CD4-positive, alpha-beta T cell (primary cell): ENCODE results near the gene NPY2R. TPM values are rescaled to one million over a fixed set of nuclear protein-coding genes. Genes with fewer than 3 reads are reported as not detected.

ENCODE experiments used
- ATAC-seq: fragments of 200-7000 bp; cut with Tn5 transposase; one replicate; pipeline ENCODE4 v1.10.0; 2022; ENCODE audit warnings: mild to moderate bottlenecking; ENCODE audit not compliant: poor library complexity
- CTCF ChIA-PET: fragments of 350-600 bp; sonication (Branson Sonifier 250); formaldehyde crosslinking; loops from one replicate; lab custom pipeline; 2021; ENCODE audit warnings: antibody characterized with exemption, inconsistent platforms; lab: Charles Lee
- POLR2A ChIA-PET: fragments of 350-600 bp; sonication (Branson Sonifier 250); formaldehyde crosslinking; loops from one replicate; lab custom pipeline; 2021; ENCODE audit warnings: antibody characterized with exemption, inconsistent platforms; lab: Charles Lee
- DNase-seq, 14 experiments: peaks; one replicate each; pipeline ENCODE4 v3.0.0-alpha.2; 2013 to 2020; ENCODE audit warnings: mixed read lengths in 2 of 14
- H3K27ac ChIP-seq, 2 donors: one replicate each; pipeline versions ENCODE4 v1.5.1 to v1.7.0; 2013; ENCODE audit warnings: low read length in 2 of 2, low read depth in 1 of 2, mild to moderate bottlenecking in 1 of 2
- H3K27me3 ChIP-seq, 2 experiments: 1 replicate in 1 of 2; 2 replicates in 1 of 2; pipeline versions ENCODE4 v1.6.1 to v1.7.0; 2013; ENCODE audit warnings: low read length in 2 of 2, control low read depth in 1 of 2, mild to moderate bottlenecking in 1 of 2, moderate library complexity in 1 of 2; ENCODE audit not compliant: insufficient read depth in 2 of 2, control insufficient read depth in 1 of 2
- H3K36me3 ChIP-seq: one replicate; pipeline ENCODE4 v1.6.1; 2013; ENCODE audit warnings: low read length, control low read depth; ENCODE audit not compliant: insufficient read depth
- H3K4me1 ChIP-seq: one replicate; pipeline ENCODE4 v1.6.1; 2013; ENCODE audit warnings: low read length, control low read depth; ENCODE audit not compliant: insufficient read depth
- H3K4me3 ChIP-seq: one replicate; pipeline ENCODE4 v1.5.1; 2013; ENCODE audit warnings: mild to moderate bottlenecking, low read length, moderate library complexity
- H3K9me3 ChIP-seq, 2 experiments: 1 replicate in 1 of 2; 2 replicates in 1 of 2; pipeline versions ENCODE4 v1.6.1 to v1.7.0; 2013; ENCODE audit warnings: low read length in 2 of 2, mild to moderate bottlenecking in 2 of 2, control low read depth in 1 of 2, moderate library complexity in 1 of 2; ENCODE audit not compliant: control insufficient read depth in 1 of 2, insufficient read depth in 1 of 2
- H3K27ac Mint-ChIP-seq: one replicate; pipeline ENCODE4 v1.8.0; 2020; ENCODE audit warnings: mixed read lengths
- H3K27me3 Mint-ChIP-seq: one replicate; pipeline ENCODE4 v1.8.0; 2021; ENCODE audit warnings: mixed read lengths
- H3K36me3 Mint-ChIP-seq: one replicate; pipeline ENCODE4 v1.8.0; 2021; ENCODE audit warnings: low read depth, mixed read lengths
- H3K4me1 Mint-ChIP-seq: one replicate; pipeline ENCODE4 v1.8.0; 2021; ENCODE audit warnings: low read depth, mixed read lengths
- H3K4me3 Mint-ChIP-seq: one replicate; pipeline ENCODE4 v1.8.0; 2020; ENCODE audit warnings: mild to moderate bottlenecking, mixed read lengths
- H3K9me3 Mint-ChIP-seq: one replicate; pipeline ENCODE4 v1.8.0; 2020; ENCODE audit warnings: mixed read lengths
- intact Hi-C, 2 experiments: fragments of 100-400 bp; cut with DNase I in 1 of 2; cut with micrococcal nuclease in 1 of 2; formaldehyde crosslinking; loops; one replicate each; pipeline versions ENCODE4 v1.15.1 to v1.9.0; 2023 to 2025; cut with DNase I, micrococcal nuclease
- total RNA-seq, 174 experiments: library from RNA in 2 of 174; stranded (reverse) in 2 of 174; gene quantifications; one replicate each; pipeline ENCODE4 v1.2.3 and lab custom pipeline; 2021 to 2026
- TF ChIP-seq, protein P1 (sequence below): fragments of 200-600 bp; IDR thresholded peaks from one replicate; pipeline ENCODE4 v1.8.0; 2022; ENCODE audit warnings: antibody characterized with exemption, mild to moderate bottlenecking

The NPY2R gene
- total RNA-seq, 2 experiments from 2014 or later = not detected

GRCh38 chr4:155190099-155190498 is 18.3 kb upstream of the NPY2R start:
- no peak overlapping the region for H3K4me3 Mint-ChIP-seq
- TF ChIP-seq, protein P1, sequence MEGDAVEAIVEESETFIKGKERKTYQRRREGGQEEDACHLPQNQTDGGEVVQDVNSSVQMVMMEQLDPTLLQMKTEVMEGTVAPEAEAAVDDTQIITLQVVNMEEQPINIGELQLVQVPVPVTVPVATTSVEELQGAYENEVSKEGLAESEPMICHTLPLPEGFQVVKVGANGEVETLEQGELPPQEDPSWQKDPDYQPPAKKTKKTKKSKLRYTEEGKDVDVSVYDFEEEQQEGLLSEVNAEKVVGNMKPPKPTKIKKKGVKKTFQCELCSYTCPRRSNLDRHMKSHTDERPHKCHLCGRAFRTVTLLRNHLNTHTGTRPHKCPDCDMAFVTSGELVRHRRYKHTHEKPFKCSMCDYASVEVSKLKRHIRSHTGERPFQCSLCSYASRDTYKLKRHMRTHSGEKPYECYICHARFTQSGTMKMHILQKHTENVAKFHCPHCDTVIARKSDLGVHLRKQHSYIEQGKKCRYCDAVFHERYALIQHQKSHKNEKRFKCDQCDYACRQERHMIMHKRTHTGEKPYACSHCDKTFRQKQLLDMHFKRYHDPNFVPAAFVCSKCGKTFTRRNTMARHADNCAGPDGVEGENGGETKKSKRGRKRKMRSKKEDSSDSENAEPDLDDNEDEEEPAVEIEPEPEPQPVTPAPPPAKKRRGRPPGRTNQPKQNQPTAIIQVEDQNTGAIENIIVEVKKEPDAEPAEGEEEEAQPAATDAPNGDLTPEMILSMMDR = no peak
- Histone ChIP-seq H3K9me3 (no peaks in the 10 kb centered on the region), H3K36me3 (no peaks in the 10 kb centered on the region), H3K27me3 (no peaks in the 10 kb centered on the region), H3K4me1 (no peaks in the 10 kb centered on the region), H3K4me3 (no peak overlapping the region), H3K27ac (no peak overlapping the region)
- DNase-seq (no peak), ATAC-seq (no peak)
- ChIA-PET CTCF (no interaction called here), POLR2A (no interaction called here)
- H3K36me3 Mint-ChIP-seq = no peaks in the 10 kb centered on the region
- intact Hi-C loops = no loop called here
- H3K27me3 Mint-ChIP-seq = no peaks in the 10 kb centered on the region
- H3K9me3 Mint-ChIP-seq = no peaks in the 10 kb centered on the region
- no peak overlapping the region for H3K27ac Mint-ChIP-seq
- no peaks in the 10 kb centered on the region for H3K4me1 Mint-ChIP-seq

DNA sequence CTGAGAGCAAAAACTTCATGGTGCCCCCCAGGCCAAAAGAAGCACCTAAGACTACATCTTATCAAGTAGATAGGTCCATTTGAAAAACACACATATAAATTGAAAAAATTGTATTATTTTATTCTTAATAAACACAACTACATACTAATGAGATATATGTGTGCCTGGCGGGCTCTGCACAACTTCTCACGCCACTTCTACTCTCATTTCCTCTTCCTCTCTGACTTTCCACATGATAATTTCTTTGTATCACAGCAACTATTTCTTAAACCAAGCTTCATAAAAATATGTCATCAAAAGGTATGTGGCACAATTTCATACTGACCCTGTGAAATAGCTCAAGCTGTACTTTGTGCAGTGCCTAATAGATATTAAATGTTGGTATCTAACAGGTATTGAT is 10.7 kb upstream of the NPY2R start:
- intact Hi-C loops = no loop called here
- H3K9me3 ChIP-seq = no peaks in the 10 kb centered on the region
- H3K36me3 ChIP-seq = no peaks in the 10 kb centered on the region
- H3K27ac ChIP-seq = no peak overlapping the region
- Mint-ChIP-seq H3K9me3 (peaks cover 2% of the 10 kb centered on the region), H3K27ac (no peak overlapping the region), H3K4me3 (no peak overlapping the region), H3K4me1 (no peaks in the 10 kb centered on the region), H3K27me3 (peaks cover 7% of the 10 kb centered on the region), H3K36me3 (no peaks in the 10 kb centered on the region)
- ChIA-PET CTCF (no interaction called here), POLR2A (no interaction called here)
- ATAC-seq (no peak), DNase-seq (no peak)
- no peaks in the 10 kb centered on the region for H3K27me3 ChIP-seq
- TF ChIP-seq, protein P1 = no peak
- no peak overlapping the region for H3K4me3 ChIP-seq
- H3K4me1 ChIP-seq = no peaks in the 10 kb centered on the region

DNA sequence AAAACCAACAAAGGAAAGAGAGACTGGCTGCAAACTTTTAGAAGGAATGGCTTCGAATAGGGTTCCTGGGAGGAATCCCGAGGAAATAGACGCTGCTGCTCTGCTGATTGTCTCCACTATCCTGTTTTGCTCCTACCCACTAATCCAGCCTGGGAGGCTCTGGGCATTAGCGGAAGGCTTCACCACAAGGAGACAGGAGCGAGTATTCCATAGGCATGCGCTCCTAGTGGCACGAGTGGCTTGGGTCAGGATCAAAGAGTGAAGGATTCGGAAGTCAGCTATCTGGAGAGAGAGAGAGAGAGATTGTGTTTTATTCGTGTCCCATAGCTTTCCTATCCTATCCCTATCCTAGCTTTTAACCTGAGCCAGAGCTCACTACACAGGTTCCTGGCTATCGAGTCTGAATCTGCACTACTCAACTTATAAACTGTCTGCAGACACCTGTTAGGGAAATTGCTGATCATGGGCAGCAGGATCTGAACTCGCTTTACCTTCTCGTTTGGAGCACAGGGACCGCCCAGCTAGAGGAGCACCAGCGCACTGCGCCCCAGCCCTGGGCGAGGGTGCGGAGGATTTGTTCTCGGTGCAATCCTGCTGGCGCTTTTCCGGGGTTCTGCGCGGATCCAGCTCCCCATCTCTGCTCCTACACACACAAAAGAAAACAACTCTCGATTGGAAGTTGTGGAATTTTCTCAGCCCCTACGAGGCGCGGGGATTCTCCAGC is 740 bp upstream of the NPY2R start:
- Mint-ChIP-seq H3K4me1 (no peaks in the 10 kb centered on the region), H3K9me3 (no peaks in the 10 kb centered on the region), H3K27ac (no peak overlapping the region), H3K36me3 (no peaks in the 10 kb centered on the region), H3K4me3 (no peak overlapping the region), H3K27me3 (peaks cover 61% of the 10 kb centered on the region)
- ChIA-PET POLR2A (no interaction called here), CTCF (no interaction called here)
- TF ChIP-seq, protein P1 = no peak
- peaks cover 20 to 36% of the 10 kb centered on the region in 2 experiments for H3K27me3 ChIP-seq
- no peaks in the 10 kb centered on the region for H3K36me3 ChIP-seq
- ATAC-seq (no peak), DNase-seq (no peak)
- H3K9me3 ChIP-seq = peaks cover 0 to 9% of the 10 kb centered on the region in 2 experiments
- intact Hi-C loops = no loop called here
- H3K4me3 ChIP-seq = no peak overlapping the region
- no peaks in the 10 kb centered on the region for H3K4me1 ChIP-seq
- no peak overlapping the region for H3K27ac ChIP-seq
